Neutrophil (primary cell): Measurements from ENCODE around the gene PPM1L.

ENCODE experiments used
- H3K27ac ChIP-seq: fragments of 200-600 bp; sonication (generic); 2 replicates; pipeline ENCODE4 v1.5.1; 2016; ENCODE audit warnings: mild to moderate bottlenecking, moderate library complexity
- H3K27me3 ChIP-seq: fragments of 200-600 bp; sonication (generic); 2 replicates; pipeline ENCODE4 v1.6.0; 2016; ENCODE audit warnings: mild to moderate bottlenecking
- H3K36me3 ChIP-seq: fragments of 200-600 bp; sonication (generic); 2 replicates; pipeline ENCODE4 v1.5.1; 2017
- H3K4me1 ChIP-seq, 2 experiments: fragments of 200-600 bp in 1 of 2; sonication (generic) in 1 of 2; 1 replicate in 1 of 2; 2 replicates in 1 of 2; pipeline versions ENCODE4 v1.5.1 to v1.6.1; 2013 to 2016; ENCODE audit warnings: low read depth in 1 of 2, low read length in 1 of 2, mild to moderate bottlenecking in 1 of 2, moderate library complexity in 1 of 2; ENCODE audit not compliant: control insufficient read depth in 1 of 2, insufficient read depth in 1 of 2
- H3K4me3 ChIP-seq, 2 experiments: fragments of 200-600 bp in 1 of 2; sonication (generic) in 1 of 2; 1 replicate in 1 of 2; 2 replicates in 1 of 2; pipeline ENCODE4 v1.5.1; 2013 to 2016; ENCODE audit warnings: low read depth in 1 of 2, low read length in 1 of 2, mild to moderate bottlenecking in 1 of 2, moderate library complexity in 1 of 2
- H3K9me3 ChIP-seq: fragments of 200-600 bp; sonication (generic); 2 replicates; pipeline ENCODE4 v1.5.1; 2016
- CTCF ChIP-seq: fragments of 200-600 bp; sonication (generic); IDR thresholded peaks from 2 replicates; pipeline ENCODE4 v1.5.1; 2016; ENCODE audit warnings: antibody characterized with exemption

The PPM1L gene

GRCh38 chr3:161100994-161101393 lies 345.0 kb downstream of the PPM1L start:
- H3K27me3 ChIP-seq = peaks cover 3% of the 10 kb centered on the region
- H3K9me3 ChIP-seq = no peaks in the 10 kb centered on the region
- H3K36me3 ChIP-seq = peaks cover 12% of the 10 kb centered on the region
- no peak for TF ChIP-seq CTCF
- peaks cover 7 to 13% of the 10 kb centered on the region in 2 experiments for H3K4me1 ChIP-seq
- no peak overlapping the region for H3K27ac ChIP-seq
- H3K4me3 ChIP-seq = no peak overlapping the region

- Histone ChIP-seq H3K27me3 (peaks cover 3% of the 10 kb centered on the region), H3K36me3 (peaks cover 12% of the 10 kb centered on the region), H3K27ac (no peak overlapping the region), H3K9me3 (no peaks in the 10 kb centered on the region), H3K4me3 (no peak overlapping the region), H3K4me1 (peaks cover 7 to 13% of the 10 kb centered on the region in 2 experiments)
- TF ChIP-seq CTCF = no peak
Measured at GRCh38 chr3:161101609-161102008, 345.6 kb downstream of the PPM1L start.

GRCh38 chr3:161103776-161104385 lies 347.9 kb downstream of the PPM1L start:
- Histone ChIP-seq H3K36me3 (peaks cover 8% of the 10 kb centered on the region), H3K4me3 (peak overlapping the region; percentile 76 to 84), H3K27me3 (peaks cover 3% of the 10 kb centered on the region), H3K27ac (no peak overlapping the region), H3K9me3 (no peaks in the 10 kb centered on the region), H3K4me1 (peaks cover 7 to 13% of the 10 kb centered on the region in 2 experiments)
- no peak for TF ChIP-seq CTCF

GRCh38 chr3:161104561-161105551 lies 348.8 kb downstream of the PPM1L start, which contains the start of gene B3GALNT1:
TSS of gene B3GALNT1 (minus strand) at chr3:161105349. CDS start at chr3:161086754, 18,595 bp downstream.
- peaks cover 7 to 13% of the 10 kb centered on the region in 2 experiments for H3K4me1 ChIP-seq
- H3K27me3 ChIP-seq = peaks cover 3% of the 10 kb centered on the region
- H3K27ac ChIP-seq = peak within 1 kb of the TSS; percentile 43
- H3K4me3 ChIP-seq = peak within 1 kb of the TSS; percentile 76 to 84
- no peak for TF ChIP-seq CTCF
- H3K36me3 ChIP-seq = peaks cover 4% of the 10 kb centered on the region
- no peaks in the 10 kb centered on the region for H3K9me3 ChIP-seq

GRCh38 chr3:161107311-161107710 lies 351.3 kb downstream of the PPM1L start:
- H3K9me3 ChIP-seq = no peaks in the 10 kb centered on the region
- H3K4me3 ChIP-seq = no peak overlapping the region
- peaks cover 7 to 13% of the 10 kb centered on the region in 2 experiments for H3K4me1 ChIP-seq
- no peak overlapping the region for H3K27ac ChIP-seq
- H3K27me3 ChIP-seq = peaks cover 3% of the 10 kb centered on the region
- TF ChIP-seq CTCF = no peak
- no peaks in the 10 kb centered on the region for H3K36me3 ChIP-seq
